HEK293 (cell line): Measurements from ENCODE around the gene SETD9.

ENCODE experiments used
- BCL11B ChIP-seq: fragments of 450-650 bp; formaldehyde crosslinking; IDR thresholded peaks from 2 replicates; pipeline ENCODE4 v1.5.1; 2016; ENCODE audit warnings: low read depth, missing biosample characterization, missing genetic modification characterization
- HOXC10 ChIP-seq: sonication (generic); formaldehyde crosslinking; IDR thresholded peaks from 2 replicates; pipeline ENCODE4 v1.8.1; 2023; ENCODE audit warnings: mild to moderate bottlenecking, missing genetic modification reagents
- PRDM1 ChIP-seq: fragments of 450-650 bp; formaldehyde crosslinking; IDR thresholded peaks from 2 replicates; pipeline ENCODE4; 2016; ENCODE audit warnings: missing biosample characterization, missing genetic modification characterization
- SP2 ChIP-seq: fragments of 450-650 bp; formaldehyde crosslinking; IDR thresholded peaks from 2 replicates; pipeline ENCODE4 v1.5.1; 2016; ENCODE audit warnings: missing biosample characterization, missing genetic modification characterization
- ZBTB20 ChIP-seq: fragments of 450-650 bp; formaldehyde crosslinking; IDR thresholded peaks from 2 replicates; pipeline ENCODE4 v1.5.1; 2016; ENCODE audit warnings: missing biosample characterization, missing genetic modification characterization
- ZBTB21 ChIP-seq: fragments of 450-650 bp; formaldehyde crosslinking; IDR thresholded peaks from 2 replicates; pipeline ENCODE4 v1.5.1; 2017; ENCODE audit warnings: missing biosample characterization, missing genetic modification characterization
- ZBTB48 ChIP-seq: fragments of 450-650 bp; formaldehyde crosslinking; IDR thresholded peaks from 2 replicates; pipeline ENCODE4 v1.5.1; 2016; ENCODE audit warnings: missing biosample characterization, missing genetic modification characterization
- ZFP3 ChIP-seq: fragments of 450-650 bp; formaldehyde crosslinking; IDR thresholded peaks from 2 replicates; pipeline ENCODE4 v1.5.1; 2016; ENCODE audit warnings: low read depth, missing biosample characterization, missing genetic modification characterization
- ZFP37 ChIP-seq: fragments of 450-650 bp; formaldehyde crosslinking; IDR thresholded peaks from 2 replicates; pipeline ENCODE4 v1.5.1; 2016; ENCODE audit warnings: missing biosample characterization, missing genetic modification characterization
- ZNF121 ChIP-seq: fragments of 450-650 bp; formaldehyde crosslinking; IDR thresholded peaks from 2 replicates; pipeline ENCODE4 v1.5.1; 2016; ENCODE audit warnings: missing biosample characterization, missing genetic modification characterization
- ZNF223 ChIP-seq: fragments of 450-650 bp; formaldehyde crosslinking; IDR thresholded peaks from 2 replicates; pipeline ENCODE4 v1.5.1; 2016; ENCODE audit warnings: missing biosample characterization, missing genetic modification characterization
- ZNF302 ChIP-seq: fragments of 450-650 bp; formaldehyde crosslinking; IDR thresholded peaks from 2 replicates; pipeline ENCODE4 v1.5.1; 2016; ENCODE audit warnings: missing biosample characterization, missing genetic modification characterization, low read depth
- ZNF341 ChIP-seq: fragments of 450-650 bp; formaldehyde crosslinking; IDR thresholded peaks from 2 replicates; pipeline ENCODE4; 2016; ENCODE audit warnings: low read depth, missing biosample characterization, missing genetic modification characterization
- ZNF350 ChIP-seq: fragments of 450-650 bp; formaldehyde crosslinking; IDR thresholded peaks from 2 replicates; pipeline ENCODE4 v1.5.0; 2017; ENCODE audit warnings: missing biosample characterization, mild to moderate bottlenecking, missing genetic modification characterization
- ZNF366 ChIP-seq: fragments of 450-650 bp; formaldehyde crosslinking; conservative IDR thresholded peaks from 2 replicates; pipeline ENCODE4 v1.5.1; 2016; ENCODE audit warnings: missing biosample characterization, missing genetic modification characterization
- ZNF624 ChIP-seq: fragments of 450-650 bp; formaldehyde crosslinking; IDR thresholded peaks from 2 replicates; pipeline ENCODE4 v1.5.1; 2017; ENCODE audit warnings: missing biosample characterization, missing genetic modification characterization
- ZNF664 ChIP-seq: fragments of 450-650 bp; formaldehyde crosslinking; IDR thresholded peaks from 2 replicates; pipeline ENCODE4 v1.5.1; 2016; ENCODE audit warnings: missing biosample characterization, missing genetic modification characterization
- ZNF776 ChIP-seq: fragments of 450-650 bp; formaldehyde crosslinking; IDR thresholded peaks from 2 replicates; pipeline ENCODE4 v1.5.0; 2017; ENCODE audit warnings: missing biosample characterization, missing genetic modification characterization, borderline replicate concordance
- TF ChIP-seq, protein P1 (sequence below): fragments of 450-650 bp; formaldehyde crosslinking; IDR thresholded peaks from 2 replicates; pipeline ENCODE4 v1.5.1; 2016; ENCODE audit warnings: missing biosample characterization, missing genetic modification characterization, borderline replicate concordance
- TF ChIP-seq, protein P2 (sequence below): IDR thresholded peaks from 2 replicates; pipeline ENCODE4 v1.6.1; 2011; ENCODE audit warnings: mild to moderate bottlenecking, low read depth, low read length, borderline replicate concordance
- TF ChIP-seq, protein P3 (sequence below): fragments of 450-650 bp; formaldehyde crosslinking; IDR thresholded peaks from 2 replicates; pipeline ENCODE4 v1.5.1; 2017; ENCODE audit warnings: missing biosample characterization, missing genetic modification characterization
- TF ChIP-seq, protein P4 (sequence below): fragments of 450-650 bp; formaldehyde crosslinking; IDR thresholded peaks from 2 replicates; pipeline ENCODE4 v1.5.1; 2016; ENCODE audit warnings: missing biosample characterization, missing genetic modification characterization
- TF ChIP-seq, protein P5 (sequence below): fragments of 450-650 bp; formaldehyde crosslinking; IDR thresholded peaks from 2 replicates; pipeline ENCODE4 v1.5.1; 2017; ENCODE audit warnings: missing biosample characterization, missing genetic modification characterization
- TF ChIP-seq, protein P6 (sequence below): fragments of 450-650 bp; formaldehyde crosslinking; IDR thresholded peaks from 2 replicates; pipeline ENCODE4 v1.5.1; 2016; ENCODE audit warnings: missing biosample characterization, missing genetic modification characterization, low read depth
- TF ChIP-seq, protein P7 (sequence below): fragments of 450-650 bp; formaldehyde crosslinking; IDR thresholded peaks from 2 replicates; pipeline ENCODE4 v1.5.1; 2016; ENCODE audit warnings: missing biosample characterization, missing genetic modification characterization

Gene SETD9

DNA sequence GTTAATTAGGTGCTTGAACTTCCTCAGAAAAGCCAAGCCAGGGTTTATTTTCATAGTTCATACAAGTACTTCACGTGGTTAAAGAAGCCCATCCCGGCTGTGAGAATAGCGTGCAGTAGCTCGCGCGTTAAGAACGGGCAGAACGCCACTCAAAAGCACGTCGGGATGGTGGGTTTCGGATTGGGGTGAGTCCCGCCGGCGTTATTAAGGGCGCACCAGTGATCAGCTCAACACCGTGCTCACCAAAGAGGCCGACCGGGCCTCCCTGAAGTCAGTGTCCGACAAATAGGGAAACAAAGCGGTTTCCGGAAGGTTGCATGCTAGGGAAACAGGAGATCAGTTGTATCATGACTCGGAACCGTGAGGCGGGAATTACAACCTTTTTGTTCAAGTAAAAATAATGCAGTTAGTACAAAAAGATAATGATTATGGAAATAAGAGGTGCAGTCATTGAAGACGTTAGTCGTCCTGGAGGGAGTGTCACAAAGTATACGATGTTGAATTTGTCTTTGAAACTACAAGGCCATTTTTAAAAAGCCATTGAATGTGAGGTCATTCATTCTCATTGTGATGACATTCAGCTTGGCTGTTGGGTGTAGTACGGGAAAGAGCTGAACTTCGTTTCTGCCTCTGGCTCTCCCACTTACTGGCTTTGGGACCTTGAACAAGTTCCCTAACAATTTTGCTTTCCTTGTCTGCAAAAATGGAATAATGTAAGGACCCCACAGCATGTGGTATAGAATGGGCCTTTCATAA is 992 bp downstream of the SETD9 start (continued):
- TF ChIP-seq, protein P1, sequence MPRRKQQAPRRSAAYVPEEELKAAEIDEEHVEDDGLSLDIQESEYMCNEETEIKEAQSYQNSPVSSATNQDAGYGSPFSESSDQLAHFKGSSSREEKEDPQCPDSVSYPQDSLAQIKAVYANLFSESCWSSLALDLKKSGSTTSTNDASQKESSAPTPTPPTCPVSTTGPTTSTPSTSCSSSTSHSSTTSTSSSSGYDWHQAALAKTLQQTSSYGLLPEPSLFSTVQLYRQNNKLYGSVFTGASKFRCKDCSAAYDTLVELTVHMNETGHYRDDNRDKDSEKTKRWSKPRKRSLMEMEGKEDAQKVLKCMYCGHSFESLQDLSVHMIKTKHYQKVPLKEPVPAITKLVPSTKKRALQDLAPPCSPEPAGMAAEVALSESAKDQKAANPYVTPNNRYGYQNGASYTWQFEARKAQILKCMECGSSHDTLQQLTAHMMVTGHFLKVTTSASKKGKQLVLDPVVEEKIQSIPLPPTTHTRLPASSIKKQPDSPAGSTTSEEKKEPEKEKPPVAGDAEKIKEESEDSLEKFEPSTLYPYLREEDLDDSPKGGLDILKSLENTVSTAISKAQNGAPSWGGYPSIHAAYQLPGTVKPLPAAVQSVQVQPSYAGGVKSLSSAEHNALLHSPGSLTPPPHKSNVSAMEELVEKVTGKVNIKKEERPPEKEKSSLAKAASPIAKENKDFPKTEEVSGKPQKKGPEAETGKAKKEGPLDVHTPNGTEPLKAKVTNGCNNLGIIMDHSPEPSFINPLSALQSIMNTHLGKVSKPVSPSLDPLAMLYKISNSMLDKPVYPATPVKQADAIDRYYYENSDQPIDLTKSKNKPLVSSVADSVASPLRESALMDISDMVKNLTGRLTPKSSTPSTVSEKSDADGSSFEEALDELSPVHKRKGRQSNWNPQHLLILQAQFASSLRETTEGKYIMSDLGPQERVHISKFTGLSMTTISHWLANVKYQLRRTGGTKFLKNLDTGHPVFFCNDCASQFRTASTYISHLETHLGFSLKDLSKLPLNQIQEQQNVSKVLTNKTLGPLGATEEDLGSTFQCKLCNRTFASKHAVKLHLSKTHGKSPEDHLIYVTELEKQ (tag by site-specific recombination), result no peak
- TF ChIP-seq SP2 (tag by site-specific recombination) (no peak), ZNF350 (no peak), ZNF121 (tag by site-specific recombination) (no peak), PRDM1 (no peak), ZFP3 (tag by site-specific recombination) (no peak), HOXC10 (no peak), ZNF302 (tag by site-specific recombination) (no peak), ZNF776 (tag by site-specific recombination) (no peak), ZNF366 (tag by site-specific recombination) (no peak), ZBTB21 (tag by site-specific recombination) (peak; percentile 87), ZNF223 (tag by site-specific recombination) (no peak), ZNF664 (tag by site-specific recombination) (no peak), ZBTB20 (tag by site-specific recombination) (peak; percentile 36; the same call in 1 of the 2 replicates), ZNF341 (tag by site-specific recombination) (peak; percentile 54), ZFP37 (tag by site-specific recombination) (peak; percentile 51; the same call in 1 of the 2 replicates), ZBTB48 (tag by site-specific recombination) (peak; percentile 30; the same call in 1 of the 2 replicates), BCL11B (tag by site-specific recombination) (no peak), ZNF624 (no peak)
- TF ChIP-seq, protein P2, sequence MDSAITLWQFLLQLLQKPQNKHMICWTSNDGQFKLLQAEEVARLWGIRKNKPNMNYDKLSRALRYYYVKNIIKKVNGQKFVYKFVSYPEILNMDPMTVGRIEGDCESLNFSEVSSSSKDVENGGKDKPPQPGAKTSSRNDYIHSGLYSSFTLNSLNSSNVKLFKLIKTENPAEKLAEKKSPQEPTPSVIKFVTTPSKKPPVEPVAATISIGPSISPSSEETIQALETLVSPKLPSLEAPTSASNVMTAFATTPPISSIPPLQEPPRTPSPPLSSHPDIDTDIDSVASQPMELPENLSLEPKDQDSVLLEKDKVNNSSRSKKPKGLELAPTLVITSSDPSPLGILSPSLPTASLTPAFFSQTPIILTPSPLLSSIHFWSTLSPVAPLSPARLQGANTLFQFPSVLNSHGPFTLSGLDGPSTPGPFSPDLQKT, result no peak
- TF ChIP-seq, protein P3, sequence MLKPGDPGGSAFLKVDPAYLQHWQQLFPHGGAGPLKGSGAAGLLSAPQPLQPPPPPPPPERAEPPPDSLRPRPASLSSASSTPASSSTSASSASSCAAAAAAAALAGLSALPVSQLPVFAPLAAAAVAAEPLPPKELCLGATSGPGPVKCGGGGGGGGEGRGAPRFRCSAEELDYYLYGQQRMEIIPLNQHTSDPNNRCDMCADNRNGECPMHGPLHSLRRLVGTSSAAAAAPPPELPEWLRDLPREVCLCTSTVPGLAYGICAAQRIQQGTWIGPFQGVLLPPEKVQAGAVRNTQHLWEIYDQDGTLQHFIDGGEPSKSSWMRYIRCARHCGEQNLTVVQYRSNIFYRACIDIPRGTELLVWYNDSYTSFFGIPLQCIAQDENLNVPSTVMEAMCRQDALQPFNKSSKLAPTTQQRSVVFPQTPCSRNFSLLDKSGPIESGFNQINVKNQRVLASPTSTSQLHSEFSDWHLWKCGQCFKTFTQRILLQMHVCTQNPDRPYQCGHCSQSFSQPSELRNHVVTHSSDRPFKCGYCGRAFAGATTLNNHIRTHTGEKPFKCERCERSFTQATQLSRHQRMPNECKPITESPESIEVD (tag by site-specific recombination), result no peak
- TF ChIP-seq, protein P4, sequence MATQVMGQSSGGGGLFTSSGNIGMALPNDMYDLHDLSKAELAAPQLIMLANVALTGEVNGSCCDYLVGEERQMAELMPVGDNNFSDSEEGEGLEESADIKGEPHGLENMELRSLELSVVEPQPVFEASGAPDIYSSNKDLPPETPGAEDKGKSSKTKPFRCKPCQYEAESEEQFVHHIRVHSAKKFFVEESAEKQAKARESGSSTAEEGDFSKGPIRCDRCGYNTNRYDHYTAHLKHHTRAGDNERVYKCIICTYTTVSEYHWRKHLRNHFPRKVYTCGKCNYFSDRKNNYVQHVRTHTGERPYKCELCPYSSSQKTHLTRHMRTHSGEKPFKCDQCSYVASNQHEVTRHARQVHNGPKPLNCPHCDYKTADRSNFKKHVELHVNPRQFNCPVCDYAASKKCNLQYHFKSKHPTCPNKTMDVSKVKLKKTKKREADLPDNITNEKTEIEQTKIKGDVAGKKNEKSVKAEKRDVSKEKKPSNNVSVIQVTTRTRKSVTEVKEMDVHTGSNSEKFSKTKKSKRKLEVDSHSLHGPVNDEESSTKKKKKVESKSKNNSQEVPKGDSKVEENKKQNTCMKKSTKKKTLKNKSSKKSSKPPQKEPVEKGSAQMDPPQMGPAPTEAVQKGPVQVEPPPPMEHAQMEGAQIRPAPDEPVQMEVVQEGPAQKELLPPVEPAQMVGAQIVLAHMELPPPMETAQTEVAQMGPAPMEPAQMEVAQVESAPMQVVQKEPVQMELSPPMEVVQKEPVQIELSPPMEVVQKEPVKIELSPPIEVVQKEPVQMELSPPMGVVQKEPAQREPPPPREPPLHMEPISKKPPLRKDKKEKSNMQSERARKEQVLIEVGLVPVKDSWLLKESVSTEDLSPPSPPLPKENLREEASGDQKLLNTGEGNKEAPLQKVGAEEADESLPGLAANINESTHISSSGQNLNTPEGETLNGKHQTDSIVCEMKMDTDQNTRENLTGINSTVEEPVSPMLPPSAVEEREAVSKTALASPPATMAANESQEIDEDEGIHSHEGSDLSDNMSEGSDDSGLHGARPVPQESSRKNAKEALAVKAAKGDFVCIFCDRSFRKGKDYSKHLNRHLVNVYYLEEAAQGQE (tag by site-specific recombination), result no peak
- TF ChIP-seq, protein P5, sequence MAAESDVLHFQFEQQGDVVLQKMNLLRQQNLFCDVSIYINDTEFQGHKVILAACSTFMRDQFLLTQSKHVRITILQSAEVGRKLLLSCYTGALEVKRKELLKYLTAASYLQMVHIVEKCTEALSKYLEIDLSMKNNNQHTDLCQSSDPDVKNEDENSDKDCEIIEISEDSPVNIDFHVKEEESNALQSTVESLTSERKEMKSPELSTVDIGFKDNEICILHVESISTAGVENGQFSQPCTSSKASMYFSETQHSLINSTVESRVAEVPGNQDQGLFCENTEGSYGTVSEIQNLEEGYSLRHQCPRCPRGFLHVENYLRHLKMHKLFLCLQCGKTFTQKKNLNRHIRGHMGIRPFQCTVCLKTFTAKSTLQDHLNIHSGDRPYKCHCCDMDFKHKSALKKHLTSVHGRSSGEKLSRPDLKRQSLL (tag by site-specific recombination), result no peak
- TF ChIP-seq, protein P6, sequence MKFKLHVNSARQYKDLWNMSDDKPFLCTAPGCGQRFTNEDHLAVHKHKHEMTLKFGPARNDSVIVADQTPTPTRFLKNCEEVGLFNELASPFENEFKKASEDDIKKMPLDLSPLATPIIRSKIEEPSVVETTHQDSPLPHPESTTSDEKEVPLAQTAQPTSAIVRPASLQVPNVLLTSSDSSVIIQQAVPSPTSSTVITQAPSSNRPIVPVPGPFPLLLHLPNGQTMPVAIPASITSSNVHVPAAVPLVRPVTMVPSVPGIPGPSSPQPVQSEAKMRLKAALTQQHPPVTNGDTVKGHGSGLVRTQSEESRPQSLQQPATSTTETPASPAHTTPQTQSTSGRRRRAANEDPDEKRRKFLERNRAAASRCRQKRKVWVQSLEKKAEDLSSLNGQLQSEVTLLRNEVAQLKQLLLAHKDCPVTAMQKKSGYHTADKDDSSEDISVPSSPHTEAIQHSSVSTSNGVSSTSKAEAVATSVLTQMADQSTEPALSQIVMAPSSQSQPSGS, result peak; percentile 45; the same call in 1 of the 2 replicates
- TF ChIP-seq, protein P7, sequence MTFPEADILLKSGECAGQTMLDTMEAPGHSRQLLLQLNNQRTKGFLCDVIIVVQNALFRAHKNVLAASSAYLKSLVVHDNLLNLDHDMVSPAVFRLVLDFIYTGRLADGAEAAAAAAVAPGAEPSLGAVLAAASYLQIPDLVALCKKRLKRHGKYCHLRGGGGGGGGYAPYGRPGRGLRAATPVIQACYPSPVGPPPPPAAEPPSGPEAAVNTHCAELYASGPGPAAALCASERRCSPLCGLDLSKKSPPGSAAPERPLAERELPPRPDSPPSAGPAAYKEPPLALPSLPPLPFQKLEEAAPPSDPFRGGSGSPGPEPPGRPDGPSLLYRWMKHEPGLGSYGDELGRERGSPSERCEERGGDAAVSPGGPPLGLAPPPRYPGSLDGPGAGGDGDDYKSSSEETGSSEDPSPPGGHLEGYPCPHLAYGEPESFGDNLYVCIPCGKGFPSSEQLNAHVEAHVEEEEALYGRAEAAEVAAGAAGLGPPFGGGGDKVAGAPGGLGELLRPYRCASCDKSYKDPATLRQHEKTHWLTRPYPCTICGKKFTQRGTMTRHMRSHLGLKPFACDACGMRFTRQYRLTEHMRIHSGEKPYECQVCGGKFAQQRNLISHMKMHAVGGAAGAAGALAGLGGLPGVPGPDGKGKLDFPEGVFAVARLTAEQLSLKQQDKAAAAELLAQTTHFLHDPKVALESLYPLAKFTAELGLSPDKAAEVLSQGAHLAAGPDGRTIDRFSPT (tag by site-specific recombination), result no peak
